Epithelial cell of proximal tubule (primary cell): ENCODE measurements around the gene MSGN1. TPM values are rescaled to one million over a fixed set of nuclear protein-coding genes. Genes with fewer than 3 reads are reported as not detected.
A peak's percentile ranks its signal among the peaks of the same experiment; 100 is the strongest.

Experiments used
- DNase-seq: peaks from one replicate; pipeline ENCODE4 v3.0.0-alpha.2; 2011; ENCODE audit warnings: low read depth
- H3K4me3 ChIP-seq: 2 replicates; pipeline ENCODE4 v1.5.1; 2011; ENCODE audit warnings: low read depth, mild to moderate bottlenecking, low read length
- total RNA-seq: library from RNA; depleted of rRNA; stranded (reverse); fragments of >200 nt; gene quantifications from 2 replicates; pipeline ENCODE4 v1.2.3, GENCODE V29; 2015
- TF ChIP-seq, protein P1 (sequence below): conservative IDR thresholded peaks from 2 replicates; pipeline ENCODE4 v1.5.1; 2012; ENCODE audit warnings: low read depth, mild to moderate bottlenecking, low read length

The MSGN1 gene
- total RNA-seq, 1 donor from 2014 or later = not detected

DNA sequence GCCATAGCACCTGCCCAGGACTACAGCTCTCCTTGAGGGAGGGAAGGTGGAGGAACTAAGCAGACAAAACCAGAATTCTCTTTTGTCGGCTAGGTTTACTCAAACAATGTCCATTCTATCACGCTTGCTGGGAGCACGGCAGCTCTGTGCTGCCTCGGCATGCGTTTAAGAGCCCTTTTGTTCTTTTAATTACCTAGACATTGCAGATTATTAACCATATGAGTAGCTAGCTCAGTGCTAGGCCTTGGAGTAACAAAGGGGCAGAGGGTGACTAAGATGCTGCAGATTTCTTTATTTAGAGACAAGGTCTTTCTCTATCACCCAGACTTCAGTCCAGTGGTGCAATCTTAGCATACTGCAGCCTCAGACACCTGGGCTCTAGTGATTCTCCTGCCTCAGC is 11.1 kb downstream of the MSGN1 start:
- peak; percentile 65 for DNase-seq
- TF ChIP-seq, protein P1, sequence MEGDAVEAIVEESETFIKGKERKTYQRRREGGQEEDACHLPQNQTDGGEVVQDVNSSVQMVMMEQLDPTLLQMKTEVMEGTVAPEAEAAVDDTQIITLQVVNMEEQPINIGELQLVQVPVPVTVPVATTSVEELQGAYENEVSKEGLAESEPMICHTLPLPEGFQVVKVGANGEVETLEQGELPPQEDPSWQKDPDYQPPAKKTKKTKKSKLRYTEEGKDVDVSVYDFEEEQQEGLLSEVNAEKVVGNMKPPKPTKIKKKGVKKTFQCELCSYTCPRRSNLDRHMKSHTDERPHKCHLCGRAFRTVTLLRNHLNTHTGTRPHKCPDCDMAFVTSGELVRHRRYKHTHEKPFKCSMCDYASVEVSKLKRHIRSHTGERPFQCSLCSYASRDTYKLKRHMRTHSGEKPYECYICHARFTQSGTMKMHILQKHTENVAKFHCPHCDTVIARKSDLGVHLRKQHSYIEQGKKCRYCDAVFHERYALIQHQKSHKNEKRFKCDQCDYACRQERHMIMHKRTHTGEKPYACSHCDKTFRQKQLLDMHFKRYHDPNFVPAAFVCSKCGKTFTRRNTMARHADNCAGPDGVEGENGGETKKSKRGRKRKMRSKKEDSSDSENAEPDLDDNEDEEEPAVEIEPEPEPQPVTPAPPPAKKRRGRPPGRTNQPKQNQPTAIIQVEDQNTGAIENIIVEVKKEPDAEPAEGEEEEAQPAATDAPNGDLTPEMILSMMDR = no peak
- H3K4me3 ChIP-seq = no peak overlapping the region

DNA sequence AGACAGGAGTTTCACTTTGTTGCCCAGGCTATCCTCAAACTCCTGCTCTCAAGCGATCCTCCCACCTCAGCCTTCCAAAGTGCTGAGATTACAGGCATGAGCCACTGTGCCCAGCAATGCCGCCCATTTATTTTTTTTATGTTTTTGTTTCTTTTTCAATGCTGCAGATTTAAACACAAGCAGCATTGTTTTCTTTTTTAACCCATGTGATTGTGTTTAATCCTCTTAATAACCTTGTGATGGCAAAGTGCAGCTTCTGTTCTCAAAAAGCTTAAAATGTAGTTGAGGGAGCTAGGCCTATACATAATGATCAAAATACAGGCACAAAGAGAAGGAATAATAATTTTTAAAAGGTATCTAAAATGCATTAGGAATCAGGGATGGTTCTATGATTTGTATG is 11.5 kb downstream of the MSGN1 start:
- TF ChIP-seq, protein P1 = no peak
- no peak overlapping the region for H3K4me3 ChIP-seq
- no peak for DNase-seq

DNA sequence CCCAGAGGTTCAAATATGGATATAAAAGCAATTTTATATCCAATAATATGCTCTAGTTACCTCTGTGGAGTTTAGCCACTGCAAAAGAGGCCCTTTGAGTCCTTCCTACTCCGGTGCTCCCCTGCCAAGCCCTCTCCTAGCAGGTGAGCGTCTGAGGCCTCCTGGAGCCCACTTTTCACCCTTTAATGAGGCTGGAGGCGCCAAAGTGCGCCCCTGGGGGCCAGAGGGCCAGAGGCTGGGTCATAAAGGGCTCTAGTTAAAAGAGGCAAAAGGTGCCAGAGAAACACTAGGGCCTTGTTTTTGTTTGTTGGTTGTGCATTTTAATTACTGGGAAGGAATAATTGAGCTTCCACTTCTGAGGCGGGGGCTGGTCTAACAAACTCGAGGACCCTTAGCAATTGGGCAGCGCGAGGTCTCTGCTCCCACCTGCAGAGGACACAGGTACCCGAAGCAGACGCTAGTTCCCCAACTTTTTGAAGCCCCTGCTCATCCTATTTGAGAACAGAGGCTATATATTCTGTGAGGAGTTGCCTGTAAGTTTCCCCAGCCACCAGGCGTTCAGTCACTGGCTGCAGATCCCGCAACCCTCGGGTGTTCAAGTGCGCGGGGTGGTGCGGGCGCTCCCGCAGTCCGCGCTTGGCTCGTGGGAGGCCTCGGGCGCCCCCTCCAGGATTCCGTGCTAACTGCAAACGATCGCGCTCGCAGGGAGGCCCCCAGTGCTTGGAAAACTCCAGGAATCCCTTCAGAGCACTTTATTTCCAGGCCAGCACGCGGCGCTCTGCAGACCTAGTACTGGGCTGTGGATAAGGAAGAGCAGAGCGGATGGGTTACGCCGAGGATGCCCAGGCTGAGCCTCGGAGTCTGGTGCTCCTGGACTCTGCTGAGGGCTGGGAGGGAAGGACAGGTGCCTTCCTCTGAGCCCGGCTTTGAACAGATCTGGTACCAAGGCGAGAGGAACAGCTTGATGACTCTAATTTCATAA is 14.1 kb downstream of the MSGN1 start:
- peak overlapping the region; percentile 39 for H3K4me3 ChIP-seq
- TF ChIP-seq, protein P1 = peak; percentile 90
- peak; percentile 26 for DNase-seq

DNA sequence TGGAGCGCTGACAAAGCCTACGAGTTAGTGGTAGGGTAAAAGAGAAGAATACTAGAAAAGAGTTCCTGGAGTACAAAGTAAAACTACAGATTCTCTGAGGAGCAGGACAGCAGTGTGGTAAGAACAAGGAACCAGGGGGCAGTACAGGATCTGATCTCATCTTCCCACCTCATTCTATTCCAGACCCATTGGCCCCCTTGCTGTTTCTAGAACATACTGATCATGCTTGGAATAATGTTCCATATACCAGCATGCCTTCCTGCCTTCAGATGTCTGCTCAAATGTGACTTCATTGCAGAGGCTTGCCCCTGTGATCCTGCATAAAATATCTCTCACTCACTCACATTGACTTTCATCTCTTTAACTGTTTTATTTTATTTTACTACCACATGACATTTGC is 19.3 kb downstream of the MSGN1 start:
- TF ChIP-seq, protein P1 = no peak
- H3K4me3 ChIP-seq = no peak overlapping the region
- no peak for DNase-seq

DNA sequence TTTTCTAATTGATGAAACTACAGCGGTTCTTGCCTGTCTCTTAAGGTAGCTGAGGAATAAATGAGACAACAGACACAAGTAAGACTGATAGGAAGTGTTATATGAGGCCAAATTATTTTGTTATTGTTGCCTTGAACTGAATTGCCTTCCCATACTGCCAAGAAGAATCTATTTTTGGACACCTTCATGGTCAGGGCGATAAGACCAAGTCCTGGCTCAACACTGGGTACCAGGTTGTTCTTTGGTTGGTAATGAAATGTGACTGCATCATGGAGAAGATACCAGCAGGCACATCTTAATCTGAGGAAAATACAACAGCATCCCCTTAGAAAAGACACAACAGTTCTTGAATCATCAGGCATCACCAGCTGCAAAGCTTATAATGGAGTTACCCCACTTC is 23.7 kb downstream of the MSGN1 start:
- no peak overlapping the region for H3K4me3 ChIP-seq
- no peak for DNase-seq
- TF ChIP-seq, protein P1 = no peak

DNA sequence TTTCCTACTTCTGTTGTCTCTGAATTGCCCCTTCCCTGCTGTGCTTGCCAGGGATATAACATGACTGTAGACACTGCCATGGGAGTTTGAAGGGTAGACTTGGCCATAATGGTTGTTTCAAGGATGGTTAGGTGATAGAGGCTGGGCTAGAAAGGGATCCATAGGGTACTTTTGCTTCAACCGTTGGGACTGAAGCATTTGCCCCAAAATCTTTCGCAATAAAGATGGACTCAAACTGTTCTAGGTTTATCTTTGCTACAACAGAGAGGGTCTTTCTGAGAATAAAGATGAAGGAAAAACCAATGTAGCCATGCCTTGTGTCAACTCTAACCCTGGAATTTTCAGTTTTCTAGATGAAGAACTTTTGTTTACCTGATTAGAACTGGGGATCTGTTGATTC is 27.2 kb downstream of the MSGN1 start:
- no peak overlapping the region for H3K4me3 ChIP-seq
- DNase-seq = no peak
- TF ChIP-seq, protein P1 = no peak
